Peyer's patch (tissue), 4 donors: ENCODE measurements around the gene ZNF628. TPM values are rescaled to one million over a fixed set of nuclear protein-coding genes. Genes with fewer than 3 reads are reported as not detected.

Experiments
- DNase-seq, 3 donors: peaks; one replicate each; pipeline ENCODE4 v3.0.0-alpha.2; 2017 to 2019
- H3K27ac ChIP-seq, 4 donors: fragments of 200-600 bp; sonication (generic); one replicate each; pipeline ENCODE4 v1.5.1; 2016 to 2019
- H3K27me3 ChIP-seq, 2 donors: fragments of 200-600 bp; sonication (generic); one replicate each; pipeline ENCODE4 v1.5.1; 2019
- H3K36me3 ChIP-seq, 3 donors: fragments of 200-600 bp; sonication (generic); one replicate each; pipeline ENCODE4 v1.5.1; 2016 to 2019
- H3K4me1 ChIP-seq, 4 donors: fragments of 200-600 bp; sonication (generic); one replicate each; pipeline ENCODE4 v1.5.1; 2016 to 2019
- H3K4me3 ChIP-seq, 4 donors: fragments of 200-600 bp; sonication (generic); 1 replicate in 3 of 4; 2 replicates in 1 of 4; pipeline ENCODE4 v1.5.1; 2016 to 2019; ENCODE audit warnings: mild to moderate bottlenecking in 1 of 4
- H3K9me3 ChIP-seq, 4 donors: fragments of 200-600 bp; sonication (generic); one replicate each; pipeline ENCODE4 v1.5.1; 2016 to 2019; ENCODE audit warnings: mild to moderate bottlenecking in 1 of 4
- CTCF ChIP-seq, 6 experiments: fragments of 450-650 bp in 4 of 6; fragments of 200-600 bp in 2 of 6; sonication (generic) in 1 of 6; IDR thresholded peaks; one replicate each; pipeline ENCODE4 v1.5.1; 2017 to 2019; ENCODE audit warnings: antibody characterized with exemption in 6 of 6, mild to moderate bottlenecking in 3 of 6, moderate library complexity in 1 of 6
- POLR2A ChIP-seq, 2 donors: fragments of 450-650 bp; IDR thresholded peaks; one replicate each; pipeline ENCODE4 v1.5.1; 2017; ENCODE audit warnings: antibody characterized with exemption in 2 of 2, mild to moderate bottlenecking in 2 of 2, moderate library complexity in 2 of 2
- total RNA-seq, 4 donors: library from RNA; depleted of rRNA; stranded (reverse); fragments of >200 nt; gene quantifications; one replicate each; pipeline ENCODE4 v1.1.0, GENCODE V29; 2016

Gene ZNF628
- total RNA-seq, result 10 to 100 TPM; 10.1 to 47.0 (median 15.5) TPM

- H3K9me3 ChIP-seq, result no peaks in the 10 kb centered on the region
- peak; percentile 99 for DNase-seq
- no peak for TF ChIP-seq CTCF (IDR thresholded peaks at IDR 0.05)
- TF ChIP-seq POLR2A (IDR thresholded peaks at IDR 0.05), result peak; percentile 70 to 89
Measured at GRCh38 chr19:55476100-55476775, at the start of gene ZNF628. Gene ZNF628 (plus strand): TSS chr19:55476617. CDS start chr19:55479911, 3,294 bp downstream.

GRCh38 chr19:55431183-55431582 is 45.2 kb upstream of the ZNF628 start:
- TF ChIP-seq POLR2A (IDR thresholded peaks at IDR 0.05) (no peak), CTCF (IDR thresholded peaks at IDR 0.05) (no peak)

More at GRCh38 chr19:55476100-55476775, at the start of gene ZNF628:
- Histone ChIP-seq H3K27me3 (no peaks in the 10 kb centered on the region), H3K4me1 (peaks cover 0 to 15% (median 8%) of the 10 kb centered on the region in 4 donors), H3K36me3 (no peaks in the 10 kb centered on the region), H3K4me3 (peak within 1 kb of the TSS; percentile 60 to 95 (median 76)), H3K27ac (peak within 1 kb of the TSS; percentile 90 to 99 (median 96))

GRCh38 chr19:55432241-55432959 is 44.0 kb upstream of the ZNF628 start:
- DNase-seq, result no peak
- H3K4me1 ChIP-seq, result no peaks in the 10 kb centered on the region
- TF ChIP-seq POLR2A (IDR thresholded peaks at IDR 0.05) (no peak), CTCF (IDR thresholded peaks at IDR 0.05) (no peak)
- H3K27me3 ChIP-seq, result peaks cover 0 to 13% of the 10 kb centered on the region in 2 donors
- H3K27ac ChIP-seq, result no peak overlapping the region
- no peaks in the 10 kb centered on the region for H3K36me3 ChIP-seq
- H3K9me3 ChIP-seq, result no peaks in the 10 kb centered on the region
- no peak overlapping the region for H3K4me3 ChIP-seq

More at GRCh38 chr19:55431183-55431582, 45.2 kb upstream of the ZNF628 start:
- Histone ChIP-seq H3K27me3 (peaks cover 0 to 11% of the 10 kb centered on the region in 2 donors), H3K9me3 (no peaks in the 10 kb centered on the region), H3K36me3 (no peaks in the 10 kb centered on the region), H3K4me3 (no peak overlapping the region), H3K4me1 (no peaks in the 10 kb centered on the region), H3K27ac (no peak overlapping the region)
- no peak for DNase-seq

GRCh38 chr19:55433292-55433691 is 43.1 kb upstream of the ZNF628 start:
- Histone ChIP-seq H3K27ac (no peak overlapping the region), H3K27me3 (peaks cover 0 to 21% of the 10 kb centered on the region in 2 donors), H3K4me1 (no peaks in the 10 kb centered on the region), H3K36me3 (no peaks in the 10 kb centered on the region), H3K9me3 (no peaks in the 10 kb centered on the region), H3K4me3 (no peak overlapping the region)
- no peak for TF ChIP-seq CTCF (IDR thresholded peaks at IDR 0.05)
- no peak for TF ChIP-seq POLR2A (IDR thresholded peaks at IDR 0.05)
- DNase-seq, result no peak

- TF ChIP-seq POLR2A (IDR thresholded peaks at IDR 0.05) (no peak), CTCF (IDR thresholded peaks at IDR 0.05) (no peak)
- H3K4me1 ChIP-seq, result no peaks in the 10 kb centered on the region
- DNase-seq, result no peak
- H3K9me3 ChIP-seq, result no peaks in the 10 kb centered on the region
- H3K36me3 ChIP-seq, result no peaks in the 10 kb centered on the region
- H3K27me3 ChIP-seq, result peaks cover 0 to 21% of the 10 kb centered on the region in 2 donors
- H3K27ac ChIP-seq, result no peak overlapping the region
- H3K4me3 ChIP-seq, result no peak overlapping the region
Measured at GRCh38 chr19:55434356-55434919, 42.0 kb upstream of the ZNF628 start.
